Activated CD8-positive, alpha-beta memory T cell treated with anti-CD3 and anti-CD28 coated beads, Interleukin-2, amount 50 U/mL, for 24 hours (primary cell): ENCODE data around the gene TMEFF2.
"Not testable (repeated sequence)": the region's sequence is repeated elsewhere in the genome, so short reads cannot be mapped to it uniquely, and the experiment has no call there.

ENCODE experiments used
- DNase-seq: peaks from one replicate; pipeline ENCODE4 v3.0.0-alpha.2; 2020; ENCODE audit errors: extremely low read depth

Gene TMEFF2

DNA sequence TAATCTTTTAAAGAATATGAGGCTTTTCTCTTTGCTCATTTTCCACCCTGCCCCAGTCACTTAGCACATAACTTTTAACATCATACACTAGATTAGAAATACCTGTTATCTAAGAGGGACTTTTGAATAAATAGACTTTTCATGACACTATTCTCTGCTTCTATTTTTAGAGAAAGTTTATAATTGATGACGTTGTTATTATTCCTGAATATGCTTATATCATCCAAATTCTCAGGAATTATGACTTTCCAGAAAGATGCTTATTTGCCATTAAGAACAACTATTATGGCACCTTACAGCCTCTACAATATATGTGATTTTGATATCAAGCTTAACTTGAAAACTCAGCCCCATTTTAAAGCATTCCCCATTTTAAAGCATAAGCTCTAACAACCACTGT is 11.4 kb downstream of the TMEFF2 start:
- no peak for DNase-seq

DNA sequence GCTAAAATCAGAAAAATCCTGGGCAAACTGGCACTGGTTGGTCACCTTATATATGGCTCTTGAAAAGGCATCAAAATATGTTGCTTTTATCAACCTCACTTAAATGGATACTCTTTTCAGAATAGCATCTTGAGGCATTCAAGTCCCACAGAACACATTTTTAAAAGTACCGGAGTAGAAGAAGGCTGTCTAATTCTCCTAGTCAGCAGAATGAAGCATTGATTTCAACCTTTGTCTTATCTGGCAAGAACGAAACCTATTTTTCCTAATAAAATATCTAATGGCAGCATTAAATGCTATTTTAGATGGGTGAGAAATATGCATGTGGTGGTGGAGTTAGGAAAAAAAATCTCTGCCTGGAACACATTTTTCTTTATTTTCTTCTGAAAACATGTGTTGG is 27.8 kb downstream of the TMEFF2 start:
- no peak for DNase-seq

DNA sequence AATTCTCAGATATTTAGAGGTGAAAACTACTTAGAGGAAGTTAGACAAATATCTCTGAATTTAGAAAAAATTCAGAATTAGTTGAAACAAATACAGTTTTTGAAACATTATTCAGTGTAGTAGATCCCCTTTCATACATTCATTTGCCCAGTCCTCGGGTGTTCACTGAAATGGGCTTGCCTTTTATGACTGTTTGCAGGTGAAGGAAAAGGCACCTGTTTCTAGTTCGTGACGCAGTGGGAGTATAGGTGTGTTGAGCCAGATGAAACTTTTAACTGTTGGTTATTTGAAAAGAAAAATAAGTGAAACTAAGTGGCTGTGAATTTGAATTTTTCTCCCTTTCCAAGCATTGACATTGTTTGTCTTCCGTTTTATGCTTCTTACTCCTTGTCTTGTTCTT is 28.9 kb downstream of the TMEFF2 start:
- no peak for DNase-seq

GRCh38 chr2:192162392-192163042 is 32.2 kb downstream of the TMEFF2 start:
- peak; percentile 42 for DNase-seq

DNA sequence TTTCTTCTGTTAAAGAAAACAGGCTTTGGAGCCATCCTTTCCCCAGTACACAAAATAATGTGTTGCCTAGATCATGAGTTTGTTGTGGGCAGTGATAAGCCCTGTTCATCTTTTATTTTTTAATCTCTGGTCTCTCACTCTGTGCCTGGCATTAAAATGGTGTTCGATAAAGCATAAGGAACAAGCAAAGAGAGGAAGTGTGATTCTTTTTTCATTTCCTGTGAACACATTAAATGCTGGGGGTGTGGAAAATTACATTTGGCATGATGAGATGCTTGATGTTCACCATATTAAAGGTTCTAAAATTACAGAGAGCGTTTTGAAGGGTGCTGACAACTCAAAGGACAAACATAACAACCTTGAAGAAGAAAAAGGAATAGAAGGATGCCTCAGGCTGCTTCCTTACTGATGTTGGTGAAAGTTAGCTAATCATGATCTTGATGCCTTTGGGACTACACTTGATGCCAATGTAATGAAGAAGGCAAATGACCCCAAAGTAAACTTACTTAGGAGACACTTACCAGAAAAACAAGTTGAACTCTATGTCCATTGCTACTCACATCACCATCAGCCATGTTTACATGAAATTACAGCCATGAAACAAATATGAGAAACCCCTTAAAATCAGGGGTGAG is 33.0 kb downstream of the TMEFF2 start:
- DNase-seq: no peak

- no peak for DNase-seq
These were observed 35.0 kb downstream of the TMEFF2 start for GRCh38 chr2:192159736-192160135.

DNA sequence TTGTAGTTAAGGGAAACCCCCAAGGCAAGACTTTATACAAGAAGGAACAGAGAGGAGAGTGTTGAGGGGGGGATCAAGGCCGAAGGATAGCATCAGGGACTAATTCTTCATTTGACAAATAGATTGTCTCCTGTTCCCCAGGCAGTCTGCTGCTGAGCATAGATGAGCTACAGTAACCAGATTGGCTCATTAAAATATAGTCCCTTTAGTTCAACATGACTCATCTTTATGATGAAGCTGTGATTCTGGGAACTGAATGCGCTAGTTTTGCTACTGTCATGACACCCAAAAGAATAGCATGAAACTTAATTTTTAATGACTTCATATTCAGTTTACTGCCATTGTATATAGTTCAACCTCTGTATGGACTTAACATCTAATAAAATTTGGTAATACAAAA is 35.5 kb downstream of the TMEFF2 start:
- no peak for DNase-seq

DNA sequence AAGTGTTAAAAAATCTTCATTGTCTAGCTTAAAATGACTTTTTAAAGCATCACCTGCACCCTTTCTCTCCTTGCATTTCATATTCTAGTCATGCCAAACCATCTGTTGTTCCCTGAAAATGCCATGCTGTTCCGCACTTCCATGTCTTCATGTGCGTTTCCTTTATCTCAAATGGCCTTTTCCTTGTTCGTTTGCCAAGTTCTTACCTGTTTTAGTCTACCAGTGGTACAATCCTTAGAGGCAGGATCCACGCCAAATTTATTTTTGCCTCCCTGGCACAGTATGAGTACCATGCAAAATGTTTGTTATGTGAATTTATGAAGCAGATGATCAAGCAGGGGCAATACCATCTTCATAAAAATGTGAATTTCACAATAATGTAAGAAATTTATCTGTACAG is 37.0 kb downstream of the TMEFF2 start:
- no peak for DNase-seq

- DNase-seq: no peak
These were observed 39.1 kb downstream of the TMEFF2 start for GRCh38 chr2:192155511-192156118.

- DNase-seq: no peak
These were observed 41.2 kb downstream of the TMEFF2 start for GRCh38 chr2:192153561-192153960.

- no peak for DNase-seq
These were observed 42.9 kb downstream of the TMEFF2 start for GRCh38 chr2:192151853-192152252.

- DNase-seq: no peak
These were observed 44.6 kb downstream of the TMEFF2 start for GRCh38 chr2:192150166-192150565.

- no peak for DNase-seq
These were observed 46.0 kb downstream of the TMEFF2 start for GRCh38 chr2:192148620-192149321.

- no peak for DNase-seq
These were observed 46.5 kb downstream of the TMEFF2 start for GRCh38 chr2:192148241-192148619.

DNA sequence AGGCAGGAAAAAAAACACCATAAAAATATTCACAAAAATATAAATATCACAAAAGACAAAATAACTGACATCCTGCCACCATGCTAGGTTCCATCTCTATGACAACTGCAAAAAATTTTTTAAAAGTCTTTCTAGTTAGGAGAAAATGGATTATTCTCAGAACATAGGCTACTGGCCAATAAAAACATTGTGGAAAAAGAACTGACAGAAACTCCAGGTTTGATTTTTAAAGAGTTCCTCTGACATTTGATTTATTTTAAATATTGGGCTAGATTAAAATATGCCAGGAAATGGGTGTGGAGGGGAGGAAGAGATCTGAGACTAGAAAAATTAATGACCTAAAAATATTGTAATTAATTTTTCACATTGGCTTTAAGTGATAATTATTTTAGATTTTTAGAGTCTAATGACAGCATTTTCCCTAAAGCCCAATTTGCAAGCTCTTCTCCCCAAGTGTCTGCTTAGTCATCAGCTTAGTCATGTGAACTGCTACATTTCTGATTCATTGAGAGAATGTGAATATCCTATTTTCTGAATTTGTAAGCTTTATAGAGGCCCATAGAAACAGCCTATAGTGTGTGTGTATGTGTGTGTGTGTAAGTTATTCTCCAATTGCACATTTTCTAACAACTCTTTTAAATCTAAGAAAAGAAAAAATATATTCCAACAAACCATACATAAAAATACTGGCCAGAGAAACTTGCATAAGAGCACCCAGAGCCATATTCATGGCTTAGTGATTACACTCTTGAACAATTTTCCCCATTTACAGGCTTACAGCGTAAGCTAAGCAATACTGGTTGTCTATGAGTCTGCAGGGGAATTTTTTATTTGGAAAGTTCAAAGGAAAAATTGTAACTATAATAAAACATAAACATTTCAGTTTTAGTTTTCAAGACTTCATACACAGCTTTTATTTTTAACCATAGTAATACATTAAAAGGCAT is 48.4 kb downstream of the TMEFF2 start:
- DNase-seq: no peak

DNA sequence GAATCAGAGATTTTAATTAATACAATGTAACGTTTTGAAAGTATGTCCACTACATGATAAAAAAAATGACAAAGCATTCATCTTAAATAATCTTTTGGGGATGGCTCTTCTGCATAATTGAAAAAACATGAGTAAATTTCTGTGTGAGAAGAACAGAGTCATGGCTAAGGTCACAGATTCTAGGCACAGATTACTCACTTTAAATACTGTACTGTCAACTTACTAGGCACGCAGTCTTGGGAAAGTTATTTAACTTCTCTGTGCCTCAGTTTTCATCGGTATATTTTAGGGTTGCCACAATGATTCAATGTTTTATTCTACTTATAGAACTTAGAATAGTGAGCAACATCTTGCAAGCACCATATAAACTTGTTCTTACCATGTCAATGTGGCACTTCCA is 49.2 kb downstream of the TMEFF2 start:
- DNase-seq: no peak

GRCh38 chr2:192140236-192140839 is 54.4 kb downstream of the TMEFF2 start:
- no peak for DNase-seq

- no peak for DNase-seq
These were observed 54.9 kb downstream of the TMEFF2 start for GRCh38 chr2:192139813-192140212.

DNA sequence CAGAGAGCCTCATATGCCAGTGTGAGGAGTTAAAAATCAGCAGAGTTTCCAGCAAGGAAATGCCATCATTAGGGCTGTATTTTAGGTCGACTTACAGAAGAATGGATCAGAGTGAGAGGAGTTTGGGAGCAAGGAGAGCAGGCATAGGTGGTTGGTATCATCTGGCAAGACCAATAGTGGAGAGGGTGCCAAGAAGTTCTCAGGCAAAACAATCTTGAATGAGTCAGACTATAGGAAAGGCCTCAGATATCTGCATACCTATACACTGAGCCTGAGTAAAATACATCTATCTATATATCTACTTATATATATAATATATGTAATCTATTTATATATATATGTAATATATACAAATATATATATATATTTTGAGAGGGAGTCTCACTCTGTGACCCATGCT is 57.3 kb downstream of the TMEFF2 start:
- no peak for DNase-seq

- not testable (repeated sequence) for DNase-seq
These were observed 62.1 kb downstream of the TMEFF2 start for GRCh38 chr2:192132604-192133003.

DNA sequence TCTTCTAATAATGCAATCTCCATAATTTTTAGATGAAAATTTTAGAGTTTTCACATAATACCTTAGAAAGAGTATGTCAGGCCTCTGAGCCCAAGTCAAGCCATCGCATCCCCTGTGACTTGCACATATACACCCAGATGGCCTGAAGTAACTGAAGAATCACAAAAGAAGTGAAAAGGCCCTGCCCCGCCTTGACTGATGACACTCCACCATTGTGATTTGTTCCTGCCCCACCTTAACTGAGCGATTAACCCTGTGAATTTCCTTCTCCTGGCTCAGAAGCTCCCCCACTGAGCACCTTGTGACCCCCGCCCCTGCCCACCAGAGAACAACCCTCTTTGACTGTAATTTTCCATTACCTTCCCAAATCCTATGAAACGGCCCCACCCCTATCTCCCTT is 64.4 kb downstream of the TMEFF2 start:
- not testable (repeated sequence) for DNase-seq
